GM19099 (cell line): ENCODE measurements around the gene KIAA0753.

Experiments used
- POLR2A ChIP-seq: IDR thresholded peaks from 3 replicates; pipeline ENCODE4 v1.6.1; 2011; ENCODE audit warnings: low read depth; ENCODE audit not compliant: insufficient read length; ENCODE audit errors: extremely low read depth

The KIAA0753 gene

GRCh38 chr17:6571452-6571781 is 69.1 kb downstream of the KIAA0753 start:
- TF ChIP-seq POLR2A: no peak

GRCh38 chr17:6570731-6571451 is 69.6 kb downstream of the KIAA0753 start:
- TF ChIP-seq POLR2A: no peak

- no peak for TF ChIP-seq POLR2A
Observed at GRCh38 chr17:6569370-6570285, 70.9 kb downstream of the KIAA0753 start.

- no peak for TF ChIP-seq POLR2A
Observed at GRCh38 chr17:6568184-6568758, 72.2 kb downstream of the KIAA0753 start.

GRCh38 chr17:6567528-6568183 is 72.9 kb downstream of the KIAA0753 start:
- TF ChIP-seq POLR2A: no peak

- no peak for TF ChIP-seq POLR2A
Observed at GRCh38 chr17:6561446-6561845, 79.1 kb downstream of the KIAA0753 start.

- TF ChIP-seq POLR2A: no peak
Observed at GRCh38 chr17:6560496-6560895, 80.0 kb downstream of the KIAA0753 start.

- TF ChIP-seq POLR2A: no peak
Observed at GRCh38 chr17:6559753-6560215, 80.7 kb downstream of the KIAA0753 start.

- no peak for TF ChIP-seq POLR2A
Observed at GRCh38 chr17:6558932-6559752, 81.4 kb downstream of the KIAA0753 start.

GRCh38 chr17:6558276-6558675 is 82.2 kb downstream of the KIAA0753 start:
- TF ChIP-seq POLR2A: no peak

- TF ChIP-seq POLR2A: no peak
Observed at GRCh38 chr17:6557040-6557438, 83.5 kb downstream of the KIAA0753 start.

GRCh38 chr17:6556121-6557039 is 84.1 kb downstream of the KIAA0753 start, which contains the start of gene PITPNM3:
TSS of gene PITPNM3 (minus strand) at chr17:6556555. CDS start at chr17:6556406, 149 bp downstream.
- no peak for TF ChIP-seq POLR2A
